ENCODE data around the gene HSD11B2. TPM values are rescaled to one million over a fixed set of nuclear protein-coding genes. Genes with fewer than 3 reads are reported as not detected.

Gene HSD11B2
- total RNA-seq, 2 experiments from 2014 or later, result not detected

- POLR2A ChIA-PET, result interaction anchor here (0.6 kb wide), 2 partner anchors 117 to 234 kb away, joined by 4 to 11 read pairs; no protein-coding TSS in a partner anchor
- H3K9me3 ChIP-seq (ENCODE audit: low read length), result no peaks in the 10 kb centered on the region
- H2AFZ ChIP-seq (ENCODE audit: low read length), result no peak overlapping the region
Observed at GRCh38 chr16:67431775-67432505, 1.0 kb downstream of the HSD11B2 start.

GRCh38 chr16:67432506-67432890 lies 1.6 kb downstream of the HSD11B2 start:
- no peaks in the 10 kb centered on the region for H3K9me2 ChIP-seq (ENCODE audit: insufficient read depth, low read length)
- DNase-seq (ENCODE audit: low spot score), result no peak
- no peaks in the 10 kb centered on the region for H3K36me3 ChIP-seq (ENCODE audit: insufficient read depth, low read length)
- no peaks in the 10 kb centered on the region for H3K79me2 ChIP-seq (ENCODE audit: insufficient read depth, low read depth, low read length)
- H4K20me1 ChIP-seq (ENCODE audit: insufficient read depth, low read length), result no peaks in the 10 kb centered on the region
- no peak overlapping the region for H3K4me3 ChIP-seq (ENCODE audit: low read depth, low read length, poor library complexity, severe bottlenecking)
- no peak overlapping the region for H2AFZ ChIP-seq (ENCODE audit: low read length)
- TF ChIP-seq CTCF (conservative IDR thresholded peaks at IDR 0.05; ENCODE audit: low read length) (no peak), EZH2phosphoT487 (IDR thresholded peaks at IDR 0.05; ENCODE audit: borderline replicate concordance, low read depth, low read length) (no peak)
- no peaks in the 10 kb centered on the region for H3K9me3 ChIP-seq (ENCODE audit: low read length)
- ChIA-PET POLR2A (no interaction called here), CTCF (ENCODE audit: unreplicated experiment) (no interaction called here)
- intact Hi-C loops (cut with micrococcal nuclease; ENCODE audit: unreplicated experiment), result no loop called here
- BruUV-seq (replicated peaks), result no TSS peak
- no peak overlapping the region for H3K27ac ChIP-seq (ENCODE audit: low read depth, low read length, poor library complexity, severe bottlenecking)
- no peak overlapping the region for H3K4me2 ChIP-seq (ENCODE audit: low read length)
- H3K4me1 ChIP-seq (ENCODE audit: insufficient read depth, low read length, poor library complexity, severe bottlenecking), result no peaks in the 10 kb centered on the region

More at GRCh38 chr16:67431775-67432505, 1.0 kb downstream of the HSD11B2 start:
- no peak overlapping the region for H3K4me3 ChIP-seq (ENCODE audit: low read depth, low read length, poor library complexity, severe bottlenecking)
- CTCF ChIA-PET (ENCODE audit: unreplicated experiment), result interaction anchor here (0.6 kb wide), 2 partner anchors 37 to 249 kb away, joined by 4 to 14 read pairs; no protein-coding TSS in a partner anchor
- no peak overlapping the region for H3K27ac ChIP-seq (ENCODE audit: low read depth, low read length, poor library complexity, severe bottlenecking)
- no TSS peak for BruUV-seq (replicated peaks)
- TF ChIP-seq CTCF (conservative IDR thresholded peaks at IDR 0.05; ENCODE audit: low read length) (no peak), EZH2phosphoT487 (IDR thresholded peaks at IDR 0.05; ENCODE audit: borderline replicate concordance, low read depth, low read length) (no peak)
- H3K9me2 ChIP-seq (ENCODE audit: insufficient read depth, low read length), result no peaks in the 10 kb centered on the region
- no peaks in the 10 kb centered on the region for H3K36me3 ChIP-seq (ENCODE audit: insufficient read depth, low read length)
- intact Hi-C loops (cut with micrococcal nuclease; ENCODE audit: unreplicated experiment), result no loop called here
- no peaks in the 10 kb centered on the region for H3K4me1 ChIP-seq (ENCODE audit: insufficient read depth, low read length, poor library complexity, severe bottlenecking)
- no peak for DNase-seq (ENCODE audit: low spot score)
- no peak overlapping the region for H3K4me2 ChIP-seq (ENCODE audit: low read length)
- no peaks in the 10 kb centered on the region for H4K20me1 ChIP-seq (ENCODE audit: insufficient read depth, low read length)
- no peaks in the 10 kb centered on the region for H3K79me2 ChIP-seq (ENCODE audit: insufficient read depth, low read depth, low read length)

- no peak overlapping the region for H3K4me3 ChIP-seq (ENCODE audit: low read depth, low read length, poor library complexity, severe bottlenecking)
- no peak for DNase-seq (ENCODE audit: low spot score)
- TF ChIP-seq CTCF (conservative IDR thresholded peaks at IDR 0.05; ENCODE audit: low read length) (no peak), EZH2phosphoT487 (IDR thresholded peaks at IDR 0.05; ENCODE audit: borderline replicate concordance, low read depth, low read length) (no peak)
- no peak overlapping the region for H3K4me2 ChIP-seq (ENCODE audit: low read length)
- H3K4me1 ChIP-seq (ENCODE audit: insufficient read depth, low read length, poor library complexity, severe bottlenecking), result no peaks in the 10 kb centered on the region
- H3K79me2 ChIP-seq (ENCODE audit: insufficient read depth, low read depth, low read length), result no peaks in the 10 kb centered on the region
- H2AFZ ChIP-seq (ENCODE audit: low read length), result no peak overlapping the region
- H3K9me2 ChIP-seq (ENCODE audit: insufficient read depth, low read length), result no peaks in the 10 kb centered on the region
- H4K20me1 ChIP-seq (ENCODE audit: insufficient read depth, low read length), result no peaks in the 10 kb centered on the region
- no TSS peak for BruUV-seq (replicated peaks)
- peaks cover 6% of the 10 kb centered on the region; the same call in 1 of the 2 replicates for H3K36me3 ChIP-seq (ENCODE audit: insufficient read depth, low read length)
- ChIA-PET CTCF (ENCODE audit: unreplicated experiment) (interaction anchor here (0.6 kb wide), 2 partner anchors 60 to 1748 kb away, joined by 3 to 8 read pairs; no protein-coding TSS in a partner anchor), POLR2A (no interaction called here)
- H3K27ac ChIP-seq (ENCODE audit: low read depth, low read length, poor library complexity, severe bottlenecking), result no peak overlapping the region
- H3K9me3 ChIP-seq (ENCODE audit: low read length), result no peaks in the 10 kb centered on the region
- intact Hi-C loops (cut with micrococcal nuclease; ENCODE audit: unreplicated experiment), result no loop called here
Observed at GRCh38 chr16:67433131-67433719, 2.3 kb downstream of the HSD11B2 start.

All from OCI-LY7 (cell line).